Measurements from ENCODE around the gene NTM. TPM values are rescaled to one million over a fixed set of nuclear protein-coding genes. Genes with fewer than 3 reads are reported as not detected.

NTM gene
- total and polyA plus RNA-seq, 2 experiments from 2014 or later = 1.1 to 1.7 TPM

DNA sequence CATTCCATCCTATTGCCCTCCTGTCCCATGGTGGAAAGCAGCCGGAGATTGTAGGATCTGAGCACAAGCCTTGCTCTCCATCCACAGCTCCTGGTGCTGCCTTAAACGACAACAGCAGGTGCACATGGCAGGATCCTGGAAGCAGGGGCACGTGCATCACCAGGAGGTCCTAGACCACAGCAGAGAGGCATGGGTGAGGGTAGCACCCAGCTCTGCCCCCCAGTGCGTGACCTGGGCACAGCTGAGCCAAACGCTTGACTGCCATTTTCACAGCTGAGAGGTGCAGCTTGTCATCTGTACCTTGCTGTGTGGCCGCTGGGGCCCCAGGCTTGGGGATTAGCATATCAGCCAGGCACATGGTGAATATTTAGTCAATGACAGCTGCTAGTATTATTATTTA is 92.7 kb downstream of the NTM start:
- DNase-seq (ENCODE audit: low read depth in 1 of 2, low spot score in 1 of 2) = no peak
- Histone ChIP-seq H3K36me3 (no peaks in the 10 kb centered on the region), H3K4me3 (no peak overlapping the region), H3K27me3 (no peaks in the 10 kb centered on the region), H3K27ac (no peak overlapping the region), H3K9me3 (ENCODE audit: low read depth) (no peaks in the 10 kb centered on the region), H3K4me1 (ENCODE audit: low read depth) (peaks cover 4% of the 10 kb centered on the region)
- TF ChIP-seq, protein P1, sequence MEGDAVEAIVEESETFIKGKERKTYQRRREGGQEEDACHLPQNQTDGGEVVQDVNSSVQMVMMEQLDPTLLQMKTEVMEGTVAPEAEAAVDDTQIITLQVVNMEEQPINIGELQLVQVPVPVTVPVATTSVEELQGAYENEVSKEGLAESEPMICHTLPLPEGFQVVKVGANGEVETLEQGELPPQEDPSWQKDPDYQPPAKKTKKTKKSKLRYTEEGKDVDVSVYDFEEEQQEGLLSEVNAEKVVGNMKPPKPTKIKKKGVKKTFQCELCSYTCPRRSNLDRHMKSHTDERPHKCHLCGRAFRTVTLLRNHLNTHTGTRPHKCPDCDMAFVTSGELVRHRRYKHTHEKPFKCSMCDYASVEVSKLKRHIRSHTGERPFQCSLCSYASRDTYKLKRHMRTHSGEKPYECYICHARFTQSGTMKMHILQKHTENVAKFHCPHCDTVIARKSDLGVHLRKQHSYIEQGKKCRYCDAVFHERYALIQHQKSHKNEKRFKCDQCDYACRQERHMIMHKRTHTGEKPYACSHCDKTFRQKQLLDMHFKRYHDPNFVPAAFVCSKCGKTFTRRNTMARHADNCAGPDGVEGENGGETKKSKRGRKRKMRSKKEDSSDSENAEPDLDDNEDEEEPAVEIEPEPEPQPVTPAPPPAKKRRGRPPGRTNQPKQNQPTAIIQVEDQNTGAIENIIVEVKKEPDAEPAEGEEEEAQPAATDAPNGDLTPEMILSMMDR (IDR thresholded peaks at IDR 0.05; ENCODE audit: low read depth, low read length) = no peak

DNA sequence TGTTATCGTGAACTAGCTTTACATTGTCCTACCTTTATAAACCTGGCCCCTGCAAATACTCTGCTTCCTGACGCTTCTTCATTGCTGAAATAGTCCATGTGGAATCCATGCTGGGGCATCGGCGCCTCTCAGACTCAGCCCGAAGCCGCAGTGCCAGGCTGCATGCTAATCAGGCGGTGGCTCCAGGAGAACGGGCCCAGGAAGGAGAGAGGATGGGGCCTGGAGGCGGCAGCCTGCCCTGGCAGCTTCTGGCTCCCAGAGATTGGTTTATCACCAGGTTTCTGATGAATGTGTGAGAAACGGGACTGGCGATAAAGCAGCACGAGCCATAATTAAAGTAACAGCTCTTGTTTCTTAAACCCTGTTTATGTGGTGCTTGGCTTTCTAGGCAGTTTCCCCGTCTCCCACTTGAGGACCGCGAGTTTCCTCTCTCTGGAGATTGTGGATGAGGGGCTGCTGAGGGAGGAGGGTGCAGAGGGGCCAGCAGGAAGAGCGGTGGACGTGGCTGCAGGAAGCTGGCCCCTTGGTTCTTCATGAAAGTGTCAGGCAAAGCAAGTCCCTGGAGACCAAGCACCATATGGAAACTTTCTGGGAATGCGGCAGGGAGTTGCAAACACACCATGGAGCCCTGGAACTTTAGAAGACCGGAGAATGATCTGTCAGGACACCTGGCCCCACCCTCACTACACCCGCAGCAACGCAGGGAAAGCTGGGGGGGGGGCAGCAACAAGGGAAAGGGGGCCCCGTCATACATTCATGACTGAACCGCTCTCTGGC is 93.4 kb downstream of the NTM start:
- DNase-seq (ENCODE audit: low read depth in 1 of 2, low spot score in 1 of 2) = peak in 1 of 2 donors; percentile 4
- TF ChIP-seq, protein P1 (IDR thresholded peaks at IDR 0.05; ENCODE audit: low read depth, low read length) = no peak
- H3K27ac ChIP-seq = no peak overlapping the region

DNA sequence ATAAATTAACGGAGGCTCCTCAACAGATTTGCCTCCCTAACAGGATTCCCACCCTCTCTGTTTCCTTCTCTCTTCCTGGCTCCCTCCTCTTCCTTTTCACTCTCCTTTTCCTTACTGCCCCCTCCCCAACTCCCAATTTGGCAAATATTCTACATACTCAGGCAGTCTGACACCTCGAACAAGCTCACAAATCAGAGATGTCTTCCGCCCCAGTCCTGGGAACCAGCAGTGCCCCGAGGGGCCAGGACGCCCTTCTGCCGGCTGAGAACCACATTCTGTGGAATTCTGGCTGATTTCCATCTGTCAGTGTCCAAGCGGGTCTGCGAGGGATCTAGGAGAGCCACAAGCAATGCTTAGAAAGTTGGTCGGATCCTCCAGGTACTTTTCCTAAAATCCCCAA is 94.0 kb downstream of the NTM start:
- no peaks in the 10 kb centered on the region for H3K36me3 ChIP-seq
- no peak for DNase-seq (ENCODE audit: low read depth in 1 of 2, low spot score in 1 of 2)
- no peaks in the 10 kb centered on the region for H3K27me3 ChIP-seq
- no peak overlapping the region for H3K4me3 ChIP-seq
- H3K27ac ChIP-seq = no peak overlapping the region
- no peaks in the 10 kb centered on the region for H3K9me3 ChIP-seq (ENCODE audit: low read depth)
- peaks cover 4% of the 10 kb centered on the region for H3K4me1 ChIP-seq (ENCODE audit: low read depth)
- TF ChIP-seq, protein P1 (IDR thresholded peaks at IDR 0.05; ENCODE audit: low read depth, low read length) = no peak

More for the DNA sequence above, 93.4 kb downstream of the NTM start:
- H3K9me3 ChIP-seq (ENCODE audit: low read depth) = no peaks in the 10 kb centered on the region
- no peaks in the 10 kb centered on the region for H3K36me3 ChIP-seq
- peaks cover 4% of the 10 kb centered on the region for H3K4me1 ChIP-seq (ENCODE audit: low read depth)
- H3K4me3 ChIP-seq = no peak overlapping the region
- no peaks in the 10 kb centered on the region for H3K27me3 ChIP-seq

DNA sequence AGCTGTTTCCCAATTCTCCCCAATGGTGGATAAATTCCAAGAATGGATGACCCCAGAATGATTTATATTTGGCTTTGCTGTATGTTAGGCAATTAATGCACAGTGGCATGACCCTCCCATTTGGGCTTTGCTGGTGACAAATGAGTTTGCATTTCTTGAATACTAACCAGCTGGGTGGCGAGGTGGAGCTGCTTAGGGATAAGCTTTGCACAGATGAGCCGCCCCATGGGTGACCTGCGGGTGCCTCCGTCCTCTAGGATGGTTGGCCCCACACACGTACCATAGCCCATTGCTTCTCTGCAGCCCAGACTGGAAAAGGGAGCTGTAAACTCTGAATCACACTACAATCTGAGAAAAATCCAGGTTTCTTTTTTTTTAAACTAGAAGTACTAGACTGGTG is 94.6 kb downstream of the NTM start:
- TF ChIP-seq, protein P1 (IDR thresholded peaks at IDR 0.05; ENCODE audit: low read depth, low read length) = no peak

DNA sequence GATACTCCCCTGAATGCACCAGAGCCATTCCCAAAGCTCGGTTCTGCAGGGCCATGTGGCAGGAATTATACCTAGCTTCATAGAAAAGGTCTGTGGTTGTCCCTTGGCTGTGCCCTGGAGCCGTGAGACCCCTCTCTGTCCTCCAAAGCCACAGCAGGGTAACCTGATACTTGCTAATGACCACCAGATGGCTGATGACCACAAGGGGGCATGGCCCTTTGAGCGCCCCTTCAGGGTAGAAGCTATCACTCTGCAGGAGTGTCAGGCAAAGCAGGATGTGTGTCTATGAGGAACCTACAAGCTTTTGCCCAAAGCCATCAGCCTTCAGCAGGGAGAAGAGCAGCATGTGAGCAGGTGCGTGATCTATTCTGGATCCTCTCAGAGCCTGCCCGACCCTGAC is 95.3 kb downstream of the NTM start:
- peak in 1 of 2 donors; percentile 80 for DNase-seq (ENCODE audit: low read depth in 1 of 2, low spot score in 1 of 2)
- Histone ChIP-seq H3K4me1 (ENCODE audit: low read depth) (peaks cover 4% of the 10 kb centered on the region), H3K27me3 (no peaks in the 10 kb centered on the region), H3K27ac (no peak overlapping the region), H3K4me3 (no peak overlapping the region), H3K9me3 (ENCODE audit: low read depth) (no peaks in the 10 kb centered on the region), H3K36me3 (no peaks in the 10 kb centered on the region)
- TF ChIP-seq, protein P1 (IDR thresholded peaks at IDR 0.05; ENCODE audit: low read depth, low read length) = no peak

More for the DNA sequence above, 94.6 kb downstream of the NTM start:
- no peak overlapping the region for H3K4me3 ChIP-seq
- no peak overlapping the region for H3K27ac ChIP-seq
- no peaks in the 10 kb centered on the region for H3K36me3 ChIP-seq
- H3K4me1 ChIP-seq (ENCODE audit: low read depth) = peaks cover 4% of the 10 kb centered on the region
- H3K27me3 ChIP-seq = no peaks in the 10 kb centered on the region
- DNase-seq (ENCODE audit: low read depth in 1 of 2, low spot score in 1 of 2) = no peak
- no peaks in the 10 kb centered on the region for H3K9me3 ChIP-seq (ENCODE audit: low read depth)
